Cardiac septum (tissue), 1 donor: ENCODE results near the gene URM1. TPM values are rescaled to one million over a fixed set of nuclear protein-coding genes. Genes with fewer than 3 reads are reported as not detected.
"Not testable (repeated sequence)": the region's sequence is repeated elsewhere in the genome, so short reads cannot be mapped to it uniquely, and the experiment has no call there.

Experiments
- DNase-seq: peaks from one replicate; pipeline ENCODE4 v3.0.0-alpha.2; 2020; ENCODE audit warnings: low spot score
- intact Hi-C: fragments of 100-400 bp; cut with DNase I; formaldehyde crosslinking; loops from one replicate; pipeline ENCODE4 v1.14.0; 2022
- long read RNA-seq: library from polyadenylated mRNA; unstranded; transcript quantifications from one replicate; pipeline ENCODE4 v2.0.0, GENCODE V29; 2021
- total RNA-seq: library from RNA; stranded (reverse); fragmentation: NEBNext Ultra II Directional; extraction: Animal tissue kit (Norgen Biotek cat#: 25700); gene quantifications from one replicate; pipeline ENCODE4 v1.2.1, GENCODE V29; 2021
- donor health status: DM: no; HTN: no; CAD: no.

The URM1 gene
- total RNA-seq, result 49.5 TPM
- long read RNA-seq, transcript URM1-203 (5 exons, 2,650 nt), result major isoform, 25 of 39 reads
- long read RNA-seq, partial matches to known transcripts, result 4 of 39 reads
- long read RNA-seq, other reads (novel, unspliced or antisense), result 3 of 39 reads

GRCh38 chr9:128370752-128371629 lies at the start of gene URM1:
URM1 (plus strand) TSS chr9:128371374; CDS start chr9:128371381, 7 bp downstream.
- intact Hi-C loops, result no loop called here

DNA sequence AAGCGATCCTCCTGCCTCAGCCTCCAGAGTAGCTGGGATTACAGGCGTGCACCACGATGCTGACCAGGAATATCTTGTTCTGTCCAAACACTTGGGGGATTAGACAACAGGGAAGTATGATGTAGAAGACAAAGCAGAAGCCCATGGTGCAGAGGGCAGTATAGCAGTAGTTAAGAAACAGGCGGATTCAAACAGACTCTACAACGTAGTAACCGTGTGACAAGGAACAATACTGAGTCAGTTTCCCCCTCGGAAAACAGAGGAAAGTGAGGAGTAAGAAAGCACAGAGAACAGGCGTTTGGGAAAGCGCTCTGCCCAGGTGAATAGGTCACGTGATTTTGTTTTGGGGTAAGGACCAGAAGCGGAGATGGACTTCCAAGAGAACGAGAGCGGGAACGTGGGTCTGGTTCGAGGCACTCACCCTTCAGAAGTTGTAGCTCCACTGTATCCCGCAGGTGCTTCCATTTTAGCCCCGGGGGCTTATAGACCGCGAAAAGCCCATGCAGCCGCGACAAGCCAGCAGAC lies 49.2 kb upstream of the URM1 start:
- intact Hi-C loops, result loop anchor here (5.0 kb wide), 1 partner anchor 45 kb away; the partner anchor contains the start of genes GOLGA2 and SWI5

More at GRCh38 chr9:128370752-128371629, at the start of gene URM1:
- peak; percentile 98 for DNase-seq

GRCh38 chr9:128322404-128323211 lies 48.6 kb upstream of the URM1 start, which contains the start of the genes COQ4 and TRUB2:
COQ4 (plus strand) TSS chr9:128322839; CDS start chr9:128322859, 20 bp downstream.
TRUB2 (minus strand) TSS chr9:128322447; CDS start chr9:128322408, 39 bp downstream.
- peak; percentile 95 for DNase-seq
- intact Hi-C loops, result loop anchor here (5.0 kb wide), 1 partner anchor 45 kb away; the partner anchor contains the start of genes GOLGA2 and SWI5

More for the DNA sequence above, 49.2 kb upstream of the URM1 start:
- no peak for DNase-seq

GRCh38 chr9:128323212-128323730 lies 47.9 kb upstream of the URM1 start:
- intact Hi-C loops, result loop anchor here (5.0 kb wide), 1 partner anchor 46 kb away; the partner anchor contains the start of genes GOLGA2 and SWI5
- DNase-seq, result no peak

DNA sequence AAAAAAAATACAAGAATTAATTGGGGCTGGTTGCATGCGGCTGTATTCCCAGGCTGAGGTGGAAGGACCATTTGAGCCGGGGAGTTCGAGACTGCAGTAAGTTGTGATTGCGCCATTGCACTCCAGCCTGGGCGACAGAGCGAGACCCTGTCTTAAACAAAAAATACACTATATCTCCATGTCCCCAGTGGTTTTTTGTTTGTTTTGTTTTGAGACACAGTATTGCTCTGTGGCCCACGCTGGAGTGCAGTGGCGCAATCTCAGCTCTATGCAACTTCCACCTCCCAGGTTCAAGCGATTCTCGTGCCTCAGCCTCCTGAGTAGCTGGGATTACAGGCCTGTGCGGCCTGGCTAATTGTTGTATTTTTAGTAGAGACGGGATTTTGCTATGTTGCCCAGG lies 47.4 kb upstream of the URM1 start:
- intact Hi-C loops, result loop anchor here (5.0 kb wide), 1 partner anchor 46 kb away; the partner anchor contains the start of genes GOLGA2 and SWI5
- no peak for DNase-seq

- intact Hi-C loops, result loop anchor here (5.0 kb wide), 1 partner anchor 47 kb away; the partner anchor contains the start of genes GOLGA2 and SWI5
- DNase-seq, result no peak
Observed at GRCh38 chr9:128324401-128324800, 46.8 kb upstream of the URM1 start.

DNA sequence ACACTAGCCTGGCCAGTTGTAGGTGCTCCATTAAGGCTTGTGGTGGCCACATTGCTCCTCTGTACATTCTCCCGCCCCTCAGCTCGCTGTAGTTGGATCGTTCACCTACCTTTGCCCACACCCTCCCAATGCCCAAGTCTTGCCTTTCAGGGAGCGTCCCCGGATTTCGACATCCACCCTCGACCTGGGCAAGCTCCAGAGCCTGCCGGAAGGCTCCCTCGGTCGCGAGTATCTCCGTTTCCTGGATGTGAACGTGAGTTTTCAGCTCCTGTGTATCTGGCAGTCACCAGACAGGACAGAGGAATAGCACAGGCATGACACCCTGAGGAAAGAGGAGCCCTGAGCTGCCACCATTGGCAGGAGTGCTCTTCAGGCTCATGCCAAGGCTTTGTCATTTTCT lies 45.5 kb upstream of the URM1 start:
- DNase-seq, result no peak
- intact Hi-C loops, result no loop called here

DNA sequence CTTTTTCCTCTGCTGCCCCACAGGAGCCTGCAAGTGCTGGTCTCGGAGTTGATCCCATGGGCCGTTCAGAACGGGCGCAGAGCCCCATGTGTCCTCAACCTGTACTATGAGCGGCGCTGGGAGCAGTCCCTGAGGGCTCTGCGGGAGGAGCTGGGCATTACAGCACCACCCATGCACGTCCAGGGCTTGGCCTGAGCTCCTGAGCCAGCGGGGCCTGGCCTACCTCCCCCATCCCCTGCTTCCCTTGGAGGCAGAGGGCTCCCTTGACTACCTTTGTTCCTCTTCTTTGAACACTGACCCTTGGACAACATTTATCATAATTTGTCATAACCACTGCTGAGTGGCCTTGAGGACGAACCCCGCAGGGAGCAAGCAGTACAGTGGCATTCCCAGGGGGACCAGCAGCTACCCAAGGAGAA lies 37.7 kb upstream of the URM1 start:
- no peak for DNase-seq
- intact Hi-C loops, result no loop called here

- no peak for DNase-seq
- intact Hi-C loops, result no loop called here
Observed at GRCh38 chr9:128335161-128335560, 36.0 kb upstream of the URM1 start.

DNA sequence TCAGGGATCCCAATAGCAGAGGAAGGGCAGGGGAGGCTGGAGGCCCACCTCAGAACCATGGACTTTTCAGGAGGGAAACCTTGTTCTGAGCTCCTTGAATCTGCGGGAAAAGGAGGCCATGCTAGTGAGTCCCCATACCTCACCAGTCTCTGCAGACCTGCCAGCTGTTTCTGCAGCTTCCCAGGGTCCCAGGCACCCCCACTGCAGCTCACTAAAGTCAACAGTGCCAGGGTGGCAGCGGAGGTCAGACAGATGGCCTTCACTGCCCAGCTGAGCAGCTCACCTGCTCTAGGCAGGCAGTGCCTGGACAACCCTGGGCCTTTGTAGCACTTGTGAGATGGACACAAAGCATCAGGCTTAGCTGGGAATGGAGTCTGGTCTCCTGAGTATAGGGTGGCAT lies 35.3 kb upstream of the URM1 start:
- no peak for DNase-seq
- intact Hi-C loops, result no loop called here

GRCh38 chr9:128337936-128338335 lies 33.2 kb upstream of the URM1 start:
- intact Hi-C loops, result no loop called here
- no peak for DNase-seq

GRCh38 chr9:128338852-128339614 lies 32.1 kb upstream of the URM1 start:
- DNase-seq, intact Hi-C loops: not testable (repeated sequence)

- intact Hi-C loops, result loop anchor here (5.0 kb wide), 1 partner anchor 148 kb away; the partner anchor contains the start of gene CIZ1
- peak; percentile 87 for DNase-seq
Observed at GRCh38 chr9:128339761-128340690, 31.1 kb upstream of the URM1 start, which contains the start of gene SLC27A4. SLC27A4 (plus strand) TSS chr9:128340527; CDS start chr9:128343133, 2,606 bp downstream.

GRCh38 chr9:128340691-128341434 lies 30.3 kb upstream of the URM1 start:
- no peak for DNase-seq
- intact Hi-C loops, result loop anchor here (1.0 to 5.0 kb wide), 2 partner anchors 46 to 149 kb away; partner anchors contain the start of gene CIZ1

DNA sequence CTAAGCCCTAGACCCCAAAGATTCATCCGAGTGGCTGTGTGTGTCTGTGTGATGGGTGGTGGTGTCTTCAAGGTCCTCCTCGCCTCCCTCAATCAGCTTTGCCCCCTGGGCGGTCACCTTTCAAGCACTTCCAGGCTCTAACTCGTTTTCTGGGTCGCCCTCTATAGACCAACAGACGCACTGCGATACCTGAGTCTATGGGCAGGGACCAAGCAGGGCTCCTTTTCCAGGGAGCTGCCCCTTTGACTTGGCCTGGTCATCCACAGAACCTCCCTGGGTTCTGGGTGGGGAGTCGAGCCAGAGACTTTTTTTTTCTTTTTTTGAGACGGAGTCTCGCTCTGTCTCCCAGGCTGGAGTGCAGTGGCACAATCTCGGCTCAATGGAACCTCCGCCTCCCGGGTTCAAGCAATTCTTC lies 29.7 kb upstream of the URM1 start:
- intact Hi-C loops, result loop anchor here (1.0 to 5.0 kb wide), 2 partner anchors 46 to 149 kb away; partner anchors contain the start of gene CIZ1
- no peak for DNase-seq
